Measurements from ENCODE around the gene PDCL2. TPM values are rescaled to one million over a fixed set of nuclear protein-coding genes. Genes with fewer than 3 reads are reported as not detected.

Gene PDCL2
- total and polyA plus RNA-seq, 10 donors, result not detected

GRCh38 chr4:55543858-55544257, 48.2 kb downstream of the PDCL2 start:
- no peaks in the 10 kb centered on the region for H3K27me3 ChIP-seq (replicated peaks in 1 of 7)
- H3K9me3 ChIP-seq, result no peaks in the 10 kb centered on the region
- intact Hi-C loops (cut with DNase I; ENCODE audit: low total_unique reads), result no loop called here
- H3K4me1 ChIP-seq, result peaks cover 10 to 53% (median 25%) of the 10 kb centered on the region in 6 donors
- TF ChIP-seq POLR2A (IDR thresholded peaks at IDR 0.05), result no peak
- TF ChIP-seq POLR2AphosphoS5 (IDR thresholded peaks at IDR 0.05), result no peak
- TF ChIP-seq, protein P1, sequence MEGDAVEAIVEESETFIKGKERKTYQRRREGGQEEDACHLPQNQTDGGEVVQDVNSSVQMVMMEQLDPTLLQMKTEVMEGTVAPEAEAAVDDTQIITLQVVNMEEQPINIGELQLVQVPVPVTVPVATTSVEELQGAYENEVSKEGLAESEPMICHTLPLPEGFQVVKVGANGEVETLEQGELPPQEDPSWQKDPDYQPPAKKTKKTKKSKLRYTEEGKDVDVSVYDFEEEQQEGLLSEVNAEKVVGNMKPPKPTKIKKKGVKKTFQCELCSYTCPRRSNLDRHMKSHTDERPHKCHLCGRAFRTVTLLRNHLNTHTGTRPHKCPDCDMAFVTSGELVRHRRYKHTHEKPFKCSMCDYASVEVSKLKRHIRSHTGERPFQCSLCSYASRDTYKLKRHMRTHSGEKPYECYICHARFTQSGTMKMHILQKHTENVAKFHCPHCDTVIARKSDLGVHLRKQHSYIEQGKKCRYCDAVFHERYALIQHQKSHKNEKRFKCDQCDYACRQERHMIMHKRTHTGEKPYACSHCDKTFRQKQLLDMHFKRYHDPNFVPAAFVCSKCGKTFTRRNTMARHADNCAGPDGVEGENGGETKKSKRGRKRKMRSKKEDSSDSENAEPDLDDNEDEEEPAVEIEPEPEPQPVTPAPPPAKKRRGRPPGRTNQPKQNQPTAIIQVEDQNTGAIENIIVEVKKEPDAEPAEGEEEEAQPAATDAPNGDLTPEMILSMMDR (IDR thresholded peaks at IDR 0.05 in 8 of 11, conservative IDR thresholded peaks at IDR 0.05 in 3 of 11), result no peak
- H3K36me3 ChIP-seq, result no peaks in the 10 kb centered on the region
- DNase-seq, result no peak
- no peak overlapping the region for H3K4me3 ChIP-seq
- no peak overlapping the region for H3K27ac ChIP-seq

DNA sequence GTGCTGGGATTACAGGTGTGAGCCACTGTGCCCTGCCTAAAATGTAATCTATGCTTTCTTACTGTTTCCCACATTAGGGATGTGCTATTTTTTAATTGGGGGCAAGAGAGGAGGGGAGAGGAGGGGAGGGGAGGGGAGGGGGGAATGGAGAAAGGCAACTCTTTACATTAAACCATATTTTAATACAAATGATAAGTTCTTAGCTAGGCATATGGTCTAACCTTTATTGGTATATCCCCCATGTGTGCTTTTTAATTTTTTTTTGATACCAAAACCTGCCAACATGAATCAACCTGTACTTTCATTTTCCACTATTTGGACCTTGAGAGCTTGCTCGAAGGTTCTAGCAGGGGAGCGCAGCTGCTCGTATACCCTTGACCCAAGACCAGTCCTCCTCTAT, 51.8 kb downstream of the PDCL2 start:
- TF ChIP-seq POLR2AphosphoS5 (IDR thresholded peaks at IDR 0.05) (no peak), POLR2A (IDR thresholded peaks at IDR 0.05) (no peak)
- TF ChIP-seq, protein P1 (IDR thresholded peaks at IDR 0.05 in 8 of 11, conservative IDR thresholded peaks at IDR 0.05 in 3 of 11), result no peak
- Histone ChIP-seq H3K9me3 (no peaks in the 10 kb centered on the region), H3K4me1 (peaks cover 5 to 43% (median 12%) of the 10 kb centered on the region in 6 donors), H3K27me3 (replicated peaks in 1 of 7) (no peaks in the 10 kb centered on the region), H3K36me3 (no peaks in the 10 kb centered on the region), H3K4me3 (no peak overlapping the region), H3K27ac (no peak overlapping the region)
- no peak for DNase-seq
- intact Hi-C loops (cut with DNase I; ENCODE audit: low total_unique reads), result no loop called here
- WGBS, 5 donors, result 66 to 90% (median 83%) methylated on average over 3 of the region's 3 CpGs

DNA sequence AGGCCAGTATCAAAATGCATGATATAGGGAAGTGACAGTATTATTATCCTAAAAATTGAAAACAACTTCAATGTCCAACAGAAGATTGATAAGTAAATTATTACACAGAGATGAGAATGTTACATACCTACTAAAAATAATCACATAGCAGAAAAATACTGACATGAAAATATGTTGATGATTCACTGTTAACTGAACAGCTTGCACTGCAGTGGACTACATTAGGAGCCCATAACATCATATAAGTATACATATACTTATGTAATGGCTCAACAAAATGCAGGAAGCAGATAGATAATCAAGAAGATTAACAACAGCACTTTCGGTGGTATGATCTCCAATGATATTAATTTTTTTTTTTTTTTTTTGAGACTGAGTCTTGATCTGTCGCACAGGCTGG, 52.4 kb downstream of the PDCL2 start:
- Histone ChIP-seq H3K27me3 (replicated peaks in 1 of 7) (no peaks in the 10 kb centered on the region), H3K4me1 (peaks cover 1 to 37% (median 7%) of the 10 kb centered on the region in 6 donors), H3K27ac (no peak overlapping the region), H3K4me3 (no peak overlapping the region), H3K9me3 (peaks cover 0 to under 1% (median 0%) of the 10 kb centered on the region in 8 donors), H3K36me3 (no peaks in the 10 kb centered on the region)
- intact Hi-C loops (cut with DNase I; ENCODE audit: low total_unique reads), result no loop called here
- no peak for DNase-seq
- TF ChIP-seq POLR2A (IDR thresholded peaks at IDR 0.05) (no peak), POLR2AphosphoS5 (IDR thresholded peaks at IDR 0.05) (no peak)
- 72 to 92% (median 91%) methylated on average over 2 of the region's 2 CpGs for WGBS, 5 donors

- no peaks in the 10 kb centered on the region for H3K27me3 ChIP-seq (replicated peaks in 1 of 7)
- peaks cover 0 to 11% (median 6%) of the 10 kb centered on the region in 8 donors for H3K9me3 ChIP-seq
- peaks cover 0 to 4% (median 0%) of the 10 kb centered on the region in 6 donors for H3K36me3 ChIP-seq
- intact Hi-C loops (cut with DNase I; ENCODE audit: low total_unique reads), result no loop called here
- no peak overlapping the region for H3K27ac ChIP-seq
- peaks cover 0 to 26% (median 2%) of the 10 kb centered on the region in 6 donors for H3K4me1 ChIP-seq
- DNase-seq, result no peak
- no peak overlapping the region for H3K4me3 ChIP-seq
- TF ChIP-seq POLR2A (IDR thresholded peaks at IDR 0.05) (no peak), POLR2AphosphoS5 (IDR thresholded peaks at IDR 0.05) (no peak)
- TF ChIP-seq, protein P1 (IDR thresholded peaks at IDR 0.05 in 8 of 11, conservative IDR thresholded peaks at IDR 0.05 in 3 of 11), result no peak
These were observed 53.5 kb downstream of the PDCL2 start for GRCh38 chr4:55538531-55538930.

- no peak overlapping the region for H3K4me3 ChIP-seq
- H3K27ac ChIP-seq, result no peak overlapping the region
- intact Hi-C loops (cut with DNase I; ENCODE audit: low total_unique reads), result no loop called here
- no peak for DNase-seq
- no peak for TF ChIP-seq POLR2A (IDR thresholded peaks at IDR 0.05)
- no peak for TF ChIP-seq POLR2AphosphoS5 (IDR thresholded peaks at IDR 0.05)
- TF ChIP-seq, protein P1 (IDR thresholded peaks at IDR 0.05 in 8 of 11, conservative IDR thresholded peaks at IDR 0.05 in 3 of 11), result no peak
- no peaks in the 10 kb centered on the region for H3K27me3 ChIP-seq (replicated peaks in 1 of 7)
- peaks cover 0 to 9% (median 0%) of the 10 kb centered on the region in 6 donors for H3K4me1 ChIP-seq
- peaks cover 0 to 47% (median 33%) of the 10 kb centered on the region in 8 donors for H3K9me3 ChIP-seq
- peaks cover 0 to 15% (median 0%) of the 10 kb centered on the region in 6 donors for H3K36me3 ChIP-seq
These were observed 57.7 kb downstream of the PDCL2 start for GRCh38 chr4:55534306-55534705.

All from spleen (tissue), 11 donors.